ENCODE results near the gene TMEM184B.

- TF ChIP-seq CTCF (IDR thresholded peaks at IDR 0.05) (no peak), POLR2A (IDR thresholded peaks at IDR 0.05) (no peak), POLR2AphosphoS5 (IDR thresholded peaks at IDR 0.05) (no peak)
Observed at GRCh38 chr22:38292694-38293093, 19.9 kb upstream of the TMEM184B start.

Measured in prostate gland (tissue), 2 donors.